HUDEP-2 (cell line): Measurements from ENCODE around the gene GNG3.
"Not testable (repeated sequence)": the region's sequence is repeated elsewhere in the genome, so short reads cannot be mapped to it uniquely, and the experiment has no call there.

Experiments
- DNase-seq, 76 experiments: peaks; one replicate each; lab custom pipeline; 2025; ENCODE audit not compliant: unreplicated experiment in 76 of 76; lab: John Stamatoyannopoulos, UW

The GNG3 gene

DNA sequence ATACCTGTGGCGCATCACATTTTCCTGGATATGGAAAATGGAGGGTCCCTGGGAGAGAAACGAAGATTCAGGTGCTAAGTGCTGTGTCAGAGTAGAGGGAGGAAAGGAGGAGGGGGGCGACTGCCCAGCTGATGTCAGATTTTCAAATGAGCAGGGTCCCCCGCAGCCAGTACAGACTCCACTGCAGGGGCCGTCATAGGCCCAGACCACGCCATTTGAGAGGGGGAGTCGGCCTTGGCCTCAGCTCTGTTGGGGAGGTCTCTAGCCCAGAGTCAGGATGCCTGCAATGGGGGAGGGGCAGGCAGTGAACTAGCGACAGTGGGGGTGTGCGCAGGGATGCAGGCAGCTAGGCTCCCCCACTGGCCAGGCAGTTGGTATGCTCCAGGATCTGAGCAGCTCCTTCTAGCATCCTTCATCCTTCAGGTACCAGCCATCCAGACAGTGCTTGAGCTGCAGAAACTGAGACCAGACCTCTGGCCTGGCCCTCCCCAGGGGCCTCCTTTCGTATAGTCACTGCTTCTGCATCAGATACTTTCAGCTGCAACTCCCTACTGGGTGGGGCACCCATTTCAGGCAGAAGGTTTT is at the start of gene GNG3, which contains the start of gene BSCL2:
TSS of gene GNG3 (plus strand) at position 400 of the 585 bp plus-strand sequence. CDS start 620 bp downstream, outside the sequence.
TSS of gene BSCL2 (minus strand) at position 148 of the 585 bp plus-strand sequence. CDS start 229 bp downstream, outside the sequence.
- DNase-seq = peak in 3 of 76 experiments; percentile 5 to 36 (median 6)

DNA sequence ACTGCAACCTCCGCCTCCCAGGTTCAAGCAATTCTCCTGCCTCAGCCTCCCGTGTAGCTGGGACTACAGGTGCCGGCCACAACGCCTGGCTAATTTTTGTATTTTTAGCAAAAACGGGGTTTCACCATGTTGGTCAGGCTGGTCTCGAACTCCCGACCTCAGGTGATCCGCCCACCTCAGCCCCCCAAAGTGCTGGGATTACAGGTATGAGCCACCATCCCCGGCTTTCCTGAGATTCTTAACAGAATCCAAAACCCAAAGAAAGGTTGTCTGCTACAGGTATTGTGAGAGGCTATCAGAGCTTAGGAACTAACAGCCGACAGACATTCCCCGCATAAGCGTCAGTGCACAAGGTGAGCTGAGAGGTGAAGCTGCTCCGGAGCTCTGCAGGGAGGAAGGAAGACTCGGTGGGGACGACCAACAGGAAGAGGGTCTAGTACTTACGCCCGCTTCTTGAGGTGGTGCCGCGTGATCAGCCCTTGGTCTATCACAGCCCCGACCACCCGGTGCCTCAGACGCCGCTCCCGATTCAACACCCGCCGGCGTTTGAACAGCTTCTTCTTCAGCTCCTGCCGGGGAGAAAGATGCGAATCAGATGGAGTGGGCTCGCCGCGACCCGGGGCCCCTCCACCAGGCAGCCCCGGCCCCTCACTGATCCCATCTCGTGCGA is 42.9 kb upstream of the GNG3 start:
- DNase-seq = peak in 9 of 76 experiments; percentile 48 to 64 (median 55)

DNA sequence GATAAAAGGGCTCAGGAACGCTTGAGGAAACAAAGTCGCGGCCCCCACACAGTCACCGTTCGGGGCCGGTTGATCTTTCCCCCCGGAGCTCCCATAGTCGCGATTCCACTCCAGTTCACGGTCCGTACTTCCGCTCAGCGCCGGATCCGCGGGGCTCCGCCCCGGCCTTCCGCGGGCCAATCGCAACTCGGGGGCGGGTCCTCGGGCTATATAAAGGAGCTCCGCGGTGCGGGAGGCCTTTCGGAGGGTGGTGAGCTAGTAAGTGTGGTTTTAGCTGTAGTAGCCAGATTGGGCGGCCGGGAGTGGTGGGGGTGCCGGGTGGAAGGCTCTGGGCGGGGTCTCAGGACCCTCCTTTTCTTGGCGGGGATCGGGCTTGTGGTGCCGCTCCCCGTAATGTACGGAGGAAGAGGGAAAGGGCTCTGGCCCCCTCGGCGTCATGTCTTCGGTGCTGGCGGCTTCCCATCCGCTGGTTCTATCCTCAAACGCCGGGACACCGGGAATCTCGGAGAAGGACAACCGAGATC is 42.3 kb upstream of the GNG3 start, which contains the start of the genes C11orf98 and CSKMT:
TSS of gene C11orf98 (minus strand) at position 136 of the 524 bp plus-strand sequence. CDS start at position 95, 41 bp downstream.
TSS of gene CSKMT (plus strand) at position 238 of the 524 bp plus-strand sequence. CDS start 568 bp downstream, outside the sequence.
- peak in 74 of 76 experiments; percentile 41 to 96 (median 89) for DNase-seq

DNA sequence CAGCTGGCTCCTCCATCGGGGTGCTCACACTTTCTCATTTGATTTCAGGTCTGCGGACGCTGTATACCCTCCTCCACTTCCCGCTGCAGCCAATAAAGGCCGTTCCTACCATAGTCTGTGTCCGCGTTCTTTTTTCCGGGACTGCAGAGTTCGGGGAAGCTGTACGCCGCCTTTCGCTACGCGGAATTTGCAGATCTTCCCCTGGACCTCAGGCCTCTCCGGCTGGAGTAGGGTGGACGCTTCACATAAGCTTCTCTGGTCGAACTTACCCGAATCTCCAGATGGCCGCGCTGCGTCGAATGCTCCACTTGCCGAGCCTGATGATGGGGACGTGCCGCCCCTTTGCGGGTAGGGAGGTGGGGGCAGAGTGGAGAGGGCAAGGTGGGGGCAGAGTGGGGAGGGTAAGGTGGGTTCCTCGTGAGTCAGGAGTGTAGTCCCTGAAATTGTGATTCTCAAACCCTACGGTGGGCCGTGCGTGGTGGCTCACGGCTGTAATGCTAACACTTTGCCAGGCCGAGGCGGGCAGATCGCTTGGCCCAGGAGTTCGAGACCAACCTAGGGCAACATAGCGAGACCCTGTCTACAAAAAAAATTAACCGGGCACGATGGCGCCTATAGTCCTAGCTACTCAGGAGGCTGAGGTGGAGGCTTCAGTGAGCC is 41.7 kb upstream of the GNG3 start:
- DNase-seq = peak in 25 of 76 experiments; percentile 19 to 64 (median 40)

DNA sequence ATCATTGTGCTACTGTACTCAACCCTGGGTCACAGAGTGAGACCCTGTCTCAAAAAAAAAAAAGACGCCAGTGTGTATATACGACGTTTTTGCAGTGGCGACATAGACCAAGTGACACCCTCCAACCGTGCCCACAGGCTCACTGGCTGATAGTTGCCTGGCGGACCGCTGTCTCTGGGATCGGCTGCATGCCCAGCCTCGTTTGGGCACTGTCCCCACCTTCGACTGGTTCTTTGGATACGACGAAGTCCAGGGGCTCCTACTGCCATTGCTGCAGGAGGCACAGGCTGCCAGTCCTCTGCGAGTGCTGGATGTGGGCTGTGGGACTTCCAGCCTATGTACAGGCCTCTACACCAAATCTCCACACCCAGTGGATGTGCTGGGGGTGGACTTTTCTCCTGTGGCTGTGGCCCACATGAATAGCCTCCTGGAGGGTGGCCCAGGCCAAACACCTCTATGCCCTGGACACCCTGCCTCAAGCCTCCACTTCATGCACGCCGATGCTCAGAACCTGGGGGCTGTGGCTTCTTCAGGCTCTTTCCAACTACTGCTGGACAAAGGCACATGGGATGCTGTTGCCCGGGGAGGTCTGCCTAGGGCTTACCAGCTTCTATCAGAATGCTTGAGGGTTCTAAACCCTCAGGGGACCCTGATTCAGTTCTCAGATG is 41.1 kb upstream of the GNG3 start:
- peak in 2 of 76 experiments; percentile 26 to 44 for DNase-seq

DNA sequence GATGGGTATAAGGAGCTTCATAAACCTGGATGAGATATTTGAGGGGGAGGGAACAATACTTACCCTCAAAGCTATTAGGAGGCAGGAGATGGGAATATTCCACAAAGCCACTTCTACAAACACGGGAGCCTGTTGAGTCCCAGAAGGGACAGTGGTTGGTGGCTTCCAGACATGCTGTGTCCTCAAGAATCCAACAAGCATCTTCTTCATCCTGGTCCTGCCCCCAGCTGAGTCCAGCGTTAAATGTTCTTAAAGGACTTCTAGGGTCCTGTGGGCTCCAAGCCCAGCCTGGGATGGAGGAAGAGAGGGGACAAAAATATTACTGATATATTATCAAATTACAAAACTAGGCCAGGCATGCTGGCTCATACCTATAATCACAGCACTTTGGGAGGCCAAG is 40.0 kb upstream of the GNG3 start:
- DNase-seq = no peak

DNA sequence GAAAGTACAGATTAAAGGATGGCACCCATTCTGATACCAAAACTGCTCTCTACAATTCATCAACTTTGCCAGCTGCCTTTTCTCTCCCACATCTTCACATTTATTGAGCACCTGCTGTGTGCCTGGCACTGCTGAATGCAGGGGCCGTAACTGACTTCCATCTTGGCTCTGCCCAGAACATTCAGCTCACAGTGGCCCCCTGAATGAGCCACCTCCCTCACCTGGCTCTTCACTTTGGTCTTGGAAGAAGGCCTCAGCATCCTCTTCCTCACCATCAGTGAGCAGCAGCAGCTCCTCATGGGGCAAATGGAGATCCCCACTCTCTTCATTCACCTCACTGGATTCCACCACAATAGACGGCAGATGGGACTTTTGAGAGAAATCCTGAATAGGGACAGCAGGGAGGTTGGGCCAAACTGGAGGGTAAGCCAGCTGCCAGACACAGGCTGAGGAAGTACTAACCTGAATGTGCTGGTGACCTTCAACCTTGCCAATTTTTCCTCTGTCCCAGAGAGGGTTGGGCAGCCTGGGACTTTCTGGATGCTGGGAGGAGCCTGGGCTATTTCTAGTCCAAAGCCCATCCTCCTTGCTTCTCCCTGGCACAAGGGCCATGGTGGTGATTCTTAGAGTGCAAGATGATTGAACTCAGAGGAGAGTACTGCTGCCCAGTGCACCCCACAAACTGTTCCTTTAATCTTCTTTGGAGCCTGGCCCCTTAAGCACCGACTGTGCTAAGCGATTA is 37.9 kb upstream of the GNG3 start:
- peak in 2 of 76 experiments; percentile 23 to 33 for DNase-seq

DNA sequence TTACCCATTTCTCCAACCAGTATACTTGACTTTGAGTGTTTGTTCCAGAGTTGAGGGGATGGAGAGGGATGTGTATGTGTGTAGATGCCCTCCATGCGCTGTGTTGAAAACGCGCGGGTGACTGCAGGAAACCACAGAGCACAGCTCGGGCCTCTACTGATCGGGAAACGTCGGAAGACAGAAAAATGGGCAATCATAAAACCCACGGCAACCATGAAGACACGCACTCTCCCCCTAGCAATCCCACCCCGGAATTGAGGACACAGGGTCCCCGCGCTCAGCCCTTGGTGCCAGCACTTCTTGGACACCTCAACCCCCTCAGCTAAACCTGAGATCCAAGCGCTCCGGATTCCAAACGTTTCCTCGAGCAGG is 36.3 kb upstream of the GNG3 start:
- peak in 3 of 76 experiments; percentile 29 to 82 (median 48) for DNase-seq

DNA sequence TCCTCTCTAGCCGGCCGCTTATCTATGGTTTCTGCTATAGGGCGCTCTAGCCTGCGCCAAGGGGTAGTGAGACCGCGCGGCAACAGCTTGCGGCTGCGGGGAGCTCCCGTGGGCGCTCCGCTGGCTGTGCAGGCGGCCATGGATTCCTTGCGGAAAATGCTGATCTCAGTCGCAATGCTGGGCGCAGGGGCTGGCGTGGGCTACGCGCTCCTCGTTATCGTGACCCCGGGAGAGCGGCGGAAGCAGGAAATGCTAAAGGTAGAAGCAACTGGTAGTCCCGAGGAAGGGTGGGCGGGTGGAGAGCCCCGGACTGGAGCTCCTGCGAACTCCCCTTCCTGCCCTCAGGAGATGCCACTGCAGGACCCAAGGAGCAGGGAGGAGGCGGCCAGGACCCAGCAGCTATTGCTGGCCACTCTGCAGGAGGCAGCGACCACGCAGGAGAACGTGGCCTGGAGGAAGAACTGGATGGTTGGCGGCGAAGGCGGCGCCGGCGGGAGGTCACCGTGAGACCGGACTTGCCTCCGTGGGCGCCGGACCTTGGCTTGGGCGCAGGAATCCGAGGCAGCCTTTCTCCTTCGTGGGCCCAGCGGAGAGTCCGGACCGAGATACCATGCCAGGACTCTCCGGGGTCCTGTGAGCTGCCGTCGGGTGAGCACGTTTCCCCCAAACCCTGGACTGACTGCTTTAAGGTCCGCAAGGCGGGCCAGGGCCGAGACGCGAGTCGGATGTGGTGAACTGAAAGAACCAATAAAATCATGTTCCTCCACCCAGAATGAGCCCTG is 35.7 kb upstream of the GNG3 start, which contains the start of the genes LBHD1 and UQCC3:
TSS of gene LBHD1 (minus strand) at position 660 of the 782 bp plus-strand sequence. CDS start 2,236 bp downstream, outside the sequence.
TSS of gene UQCC3 (plus strand) at position 66 of the 782 bp plus-strand sequence. CDS start at position 139, 73 bp downstream.
- peak in 68 of 76 experiments; percentile 32 to 93 (median 68) for DNase-seq

DNA sequence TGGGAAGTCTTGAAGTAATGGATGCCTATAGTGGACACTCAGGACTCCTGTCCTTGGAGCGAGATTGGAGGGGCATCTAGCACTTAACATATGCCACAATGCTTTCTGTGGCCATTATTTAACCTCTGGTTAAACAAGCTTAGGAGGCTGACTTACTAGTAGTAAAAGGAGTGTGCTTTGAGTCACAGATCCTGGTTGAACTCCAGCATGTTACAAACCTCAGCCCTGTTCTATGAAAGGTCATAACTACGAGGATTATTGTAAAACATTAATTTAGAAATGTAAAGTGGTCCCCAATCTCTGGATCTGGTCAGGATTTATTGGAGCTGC is 34.3 kb upstream of the GNG3 start:
- DNase-seq = no peak

DNA sequence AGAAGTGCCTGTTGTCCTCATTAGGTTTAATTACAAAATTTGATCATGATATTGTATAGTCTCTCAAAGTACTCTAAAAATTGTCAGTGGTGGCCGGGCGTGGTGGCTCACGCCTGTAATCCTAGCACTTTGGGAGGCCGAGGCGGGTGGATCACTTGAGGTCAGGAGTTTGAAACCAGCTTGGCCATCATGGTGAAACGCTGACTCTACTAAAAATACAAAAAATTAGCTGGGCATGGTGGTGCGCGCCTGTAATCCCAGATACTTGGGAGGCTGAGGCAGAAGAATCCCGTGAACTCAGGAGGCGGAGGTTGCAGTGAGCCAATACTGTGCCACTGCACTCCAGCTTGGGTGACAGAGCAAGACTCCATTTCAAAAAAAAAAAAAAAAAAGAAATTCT is 32.1 kb upstream of the GNG3 start:
- DNase-seq = not testable (repeated sequence)

DNA sequence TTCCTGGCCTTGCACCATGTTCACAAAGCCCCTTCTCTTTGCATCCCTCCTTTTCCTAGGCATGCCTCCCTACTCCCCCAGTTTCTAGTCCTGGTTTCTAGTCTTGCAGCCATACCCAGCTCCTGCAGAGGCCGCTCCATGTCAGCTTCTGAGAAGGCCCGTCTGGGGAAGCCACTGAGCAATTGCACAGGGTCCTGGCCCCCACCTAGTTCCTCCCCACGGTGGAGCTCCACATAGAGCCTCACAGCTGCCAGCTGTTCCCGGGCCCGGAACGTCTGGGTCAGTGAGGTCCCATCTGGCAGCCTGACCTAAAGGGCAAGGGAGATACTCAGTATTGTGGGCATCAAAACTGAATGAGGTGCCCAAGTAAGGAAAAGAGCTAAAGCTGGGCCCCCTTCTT is 30.8 kb upstream of the GNG3 start:
- DNase-seq = no peak

DNA sequence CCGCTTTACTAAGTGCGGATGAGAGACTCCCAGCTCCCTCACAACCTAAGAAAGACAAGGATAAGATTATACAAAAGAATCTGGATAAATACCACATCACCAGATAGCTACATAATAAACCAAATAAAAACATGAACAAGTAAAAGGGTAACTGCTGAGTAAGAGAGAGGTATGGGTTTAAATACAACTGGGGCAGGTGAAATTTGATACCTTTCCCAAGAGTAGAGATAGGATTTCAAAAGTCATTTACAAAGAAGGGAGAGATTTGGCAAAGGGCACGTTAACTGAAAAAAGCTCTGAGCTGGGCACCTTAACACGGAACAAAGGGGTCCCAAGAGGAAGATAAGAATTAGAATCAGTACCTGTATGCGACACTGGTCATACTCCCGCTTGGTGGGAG is 30.3 kb upstream of the GNG3 start:
- DNase-seq = no peak

DNA sequence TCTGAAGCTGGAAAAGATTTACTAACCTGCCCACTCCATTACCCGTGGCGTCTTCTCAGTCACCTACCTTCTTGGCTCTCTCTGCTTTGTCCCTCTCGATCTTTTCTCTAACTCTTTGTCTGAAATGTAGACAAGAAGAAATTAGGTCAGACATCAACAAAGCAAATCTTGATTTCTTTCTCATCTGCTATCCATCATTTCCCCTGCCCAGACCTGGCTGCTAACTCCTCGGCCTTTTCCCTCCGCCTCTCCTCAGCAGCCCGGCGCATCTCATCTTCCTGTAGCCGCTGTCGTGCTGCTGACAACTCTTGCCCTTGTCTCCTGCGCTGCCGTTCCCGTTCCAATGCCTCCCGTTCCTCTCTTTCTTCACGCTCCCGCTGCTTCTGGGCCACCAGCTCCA is 29.8 kb upstream of the GNG3 start:
- DNase-seq = no peak

DNA sequence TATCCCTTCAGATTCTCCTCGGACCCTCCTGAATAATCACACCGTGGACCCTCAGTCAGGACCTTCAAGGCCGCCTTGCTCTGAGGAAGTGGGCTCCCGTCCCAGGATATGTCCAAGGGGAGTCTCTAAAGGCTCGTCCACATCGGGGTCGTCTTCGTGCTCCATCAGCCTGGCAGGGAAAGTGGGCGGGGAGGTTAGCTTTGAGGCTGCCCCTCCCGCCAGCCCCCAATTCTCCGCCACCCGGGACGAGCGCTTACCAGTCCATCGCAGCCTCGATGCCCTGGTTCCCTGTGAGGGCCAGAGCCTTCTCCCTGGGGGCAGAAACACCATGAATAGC is 29.1 kb upstream of the GNG3 start:
- no peak for DNase-seq

DNA sequence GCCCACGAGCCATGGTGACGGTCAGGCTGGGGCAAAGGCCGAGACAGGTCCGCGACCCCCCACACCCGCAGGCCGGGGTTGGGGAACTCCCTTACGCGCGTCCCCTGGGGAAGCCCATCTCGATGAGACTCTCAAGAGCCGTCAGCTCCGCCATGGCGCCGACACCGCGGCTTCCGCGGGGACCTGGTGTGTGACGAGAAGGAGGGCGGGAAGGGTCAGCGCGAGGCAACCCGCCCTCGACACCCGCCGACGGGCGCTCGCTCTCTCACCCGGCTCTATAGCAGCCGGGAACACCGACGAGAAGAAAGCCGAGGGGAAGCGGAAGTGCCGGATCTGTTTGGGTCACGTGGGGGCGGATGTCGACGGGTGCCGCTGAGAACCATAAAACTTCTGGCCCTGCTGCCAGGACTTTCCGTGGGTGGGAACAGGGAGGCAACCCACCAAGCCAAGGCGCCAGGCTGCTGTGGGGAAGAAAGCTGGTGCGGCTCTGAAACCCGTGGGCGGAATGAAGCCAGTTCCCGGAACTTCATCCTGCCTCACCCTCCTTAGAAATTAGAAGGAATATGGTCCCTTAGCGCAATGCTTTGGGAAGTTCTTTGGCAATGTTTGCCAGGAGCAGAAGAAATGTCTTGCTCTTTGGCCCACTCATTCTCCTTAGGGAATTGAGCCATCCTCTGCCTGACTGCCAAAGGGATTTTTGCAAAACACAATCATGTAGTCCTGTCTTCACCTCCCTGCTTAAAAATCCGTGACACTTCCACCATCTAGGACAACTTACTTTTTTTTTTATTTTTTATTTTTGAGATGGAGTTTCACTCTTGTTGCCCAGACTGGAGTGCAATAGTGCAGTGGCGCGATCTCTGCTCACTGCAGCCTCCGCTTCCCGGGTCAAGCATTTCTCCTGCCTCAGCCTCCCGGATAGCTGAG is 28.4 kb upstream of the GNG3 start, which contains the start of gene UBXN1:
TSS of gene UBXN1 (minus strand) at position 304 of the 927 bp plus-strand sequence. CDS start at position 154, 150 bp downstream.
- peak in 72 of 76 experiments; percentile 23 to 90 (median 76) for DNase-seq

DNA sequence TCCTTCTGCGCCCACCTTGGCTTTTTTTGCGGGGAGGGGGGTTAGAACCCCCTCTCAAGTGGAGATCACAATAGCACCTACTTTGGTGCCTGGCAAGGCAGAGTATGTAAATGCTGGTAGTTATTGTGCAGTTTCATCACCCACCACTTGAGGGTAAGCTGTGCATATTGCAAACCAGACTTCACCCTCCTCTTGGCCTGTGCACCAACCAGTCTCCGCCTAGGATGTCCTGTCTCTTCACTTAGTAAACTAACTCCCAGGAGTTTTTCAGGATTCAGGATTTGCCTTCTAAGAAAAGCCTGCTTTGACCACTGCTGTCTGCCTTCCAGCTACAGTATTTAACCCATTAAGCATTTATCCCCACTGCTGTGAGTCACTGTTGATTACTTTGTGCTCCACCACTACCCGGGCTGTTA is 26.6 kb upstream of the GNG3 start:
- peak in 61 of 76 experiments; percentile 9 to 78 (median 41) for DNase-seq

DNA sequence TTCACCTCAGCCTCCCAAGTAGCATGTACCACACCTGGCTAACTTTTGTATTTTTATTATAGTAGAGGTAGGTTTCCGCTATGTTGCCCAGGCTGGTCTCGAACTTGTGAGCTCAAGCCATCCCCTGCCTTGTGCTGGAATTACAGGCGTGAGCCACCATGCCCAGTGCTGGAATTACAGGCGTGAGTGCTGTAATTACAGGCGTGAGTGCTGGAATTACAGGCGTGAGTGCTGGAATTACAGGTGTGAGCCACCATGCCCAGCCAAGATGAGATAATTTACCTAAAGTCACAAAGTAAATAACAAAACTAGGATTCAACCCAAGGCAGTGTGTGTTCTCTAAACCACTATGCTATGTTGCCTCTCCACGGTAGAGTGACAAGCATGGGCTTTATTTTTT is 25.0 kb upstream of the GNG3 start:
- DNase-seq = no peak
